ENCODE results near the gene ABCD1. TPM values are rescaled to one million over a fixed set of nuclear protein-coding genes. Genes with fewer than 3 reads are reported as not detected.

The ABCD1 gene
- total RNA-seq, 1 experiment from 2014 or later: 86.6 TPM

DNA sequence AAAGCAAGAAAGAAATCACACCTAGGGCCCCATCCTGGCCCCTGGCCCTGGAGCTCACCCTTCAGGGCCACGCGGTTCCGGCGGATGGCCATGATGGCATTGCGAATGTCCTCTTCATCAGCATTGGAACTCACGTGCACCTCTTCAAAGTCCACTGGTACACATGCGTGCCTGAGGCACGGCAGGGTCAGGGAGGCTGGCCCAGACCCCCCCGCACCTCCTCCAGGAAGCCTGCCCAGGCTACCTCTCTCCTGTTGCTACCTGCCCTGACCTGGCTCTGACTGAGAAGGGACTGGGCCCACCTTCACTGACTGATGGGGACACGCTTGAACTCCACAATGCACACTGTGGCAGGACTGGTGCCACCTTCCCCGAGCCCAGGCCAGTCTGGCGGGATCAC lies 65.0 kb downstream of the ABCD1 start:
- POLR2A ChIA-PET: no interaction called here
- no peak for TF ChIP-seq SIN3A (IDR thresholded peaks at IDR 0.05; ENCODE audit: borderline replicate concordance, insufficient read depth, low read depth, low read length)
- TF ChIP-seq, protein P1, sequence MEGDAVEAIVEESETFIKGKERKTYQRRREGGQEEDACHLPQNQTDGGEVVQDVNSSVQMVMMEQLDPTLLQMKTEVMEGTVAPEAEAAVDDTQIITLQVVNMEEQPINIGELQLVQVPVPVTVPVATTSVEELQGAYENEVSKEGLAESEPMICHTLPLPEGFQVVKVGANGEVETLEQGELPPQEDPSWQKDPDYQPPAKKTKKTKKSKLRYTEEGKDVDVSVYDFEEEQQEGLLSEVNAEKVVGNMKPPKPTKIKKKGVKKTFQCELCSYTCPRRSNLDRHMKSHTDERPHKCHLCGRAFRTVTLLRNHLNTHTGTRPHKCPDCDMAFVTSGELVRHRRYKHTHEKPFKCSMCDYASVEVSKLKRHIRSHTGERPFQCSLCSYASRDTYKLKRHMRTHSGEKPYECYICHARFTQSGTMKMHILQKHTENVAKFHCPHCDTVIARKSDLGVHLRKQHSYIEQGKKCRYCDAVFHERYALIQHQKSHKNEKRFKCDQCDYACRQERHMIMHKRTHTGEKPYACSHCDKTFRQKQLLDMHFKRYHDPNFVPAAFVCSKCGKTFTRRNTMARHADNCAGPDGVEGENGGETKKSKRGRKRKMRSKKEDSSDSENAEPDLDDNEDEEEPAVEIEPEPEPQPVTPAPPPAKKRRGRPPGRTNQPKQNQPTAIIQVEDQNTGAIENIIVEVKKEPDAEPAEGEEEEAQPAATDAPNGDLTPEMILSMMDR (IDR thresholded peaks at IDR 0.05): no peak
- TF ChIP-seq, protein P2, sequence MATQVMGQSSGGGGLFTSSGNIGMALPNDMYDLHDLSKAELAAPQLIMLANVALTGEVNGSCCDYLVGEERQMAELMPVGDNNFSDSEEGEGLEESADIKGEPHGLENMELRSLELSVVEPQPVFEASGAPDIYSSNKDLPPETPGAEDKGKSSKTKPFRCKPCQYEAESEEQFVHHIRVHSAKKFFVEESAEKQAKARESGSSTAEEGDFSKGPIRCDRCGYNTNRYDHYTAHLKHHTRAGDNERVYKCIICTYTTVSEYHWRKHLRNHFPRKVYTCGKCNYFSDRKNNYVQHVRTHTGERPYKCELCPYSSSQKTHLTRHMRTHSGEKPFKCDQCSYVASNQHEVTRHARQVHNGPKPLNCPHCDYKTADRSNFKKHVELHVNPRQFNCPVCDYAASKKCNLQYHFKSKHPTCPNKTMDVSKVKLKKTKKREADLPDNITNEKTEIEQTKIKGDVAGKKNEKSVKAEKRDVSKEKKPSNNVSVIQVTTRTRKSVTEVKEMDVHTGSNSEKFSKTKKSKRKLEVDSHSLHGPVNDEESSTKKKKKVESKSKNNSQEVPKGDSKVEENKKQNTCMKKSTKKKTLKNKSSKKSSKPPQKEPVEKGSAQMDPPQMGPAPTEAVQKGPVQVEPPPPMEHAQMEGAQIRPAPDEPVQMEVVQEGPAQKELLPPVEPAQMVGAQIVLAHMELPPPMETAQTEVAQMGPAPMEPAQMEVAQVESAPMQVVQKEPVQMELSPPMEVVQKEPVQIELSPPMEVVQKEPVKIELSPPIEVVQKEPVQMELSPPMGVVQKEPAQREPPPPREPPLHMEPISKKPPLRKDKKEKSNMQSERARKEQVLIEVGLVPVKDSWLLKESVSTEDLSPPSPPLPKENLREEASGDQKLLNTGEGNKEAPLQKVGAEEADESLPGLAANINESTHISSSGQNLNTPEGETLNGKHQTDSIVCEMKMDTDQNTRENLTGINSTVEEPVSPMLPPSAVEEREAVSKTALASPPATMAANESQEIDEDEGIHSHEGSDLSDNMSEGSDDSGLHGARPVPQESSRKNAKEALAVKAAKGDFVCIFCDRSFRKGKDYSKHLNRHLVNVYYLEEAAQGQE (IDR thresholded peaks at IDR 0.05; ENCODE audit: insufficient read depth in 1 of 2, low read depth in 2 of 2, low read length in 1 of 2): no peak
- no peak for TF ChIP-seq TCF7L2 (IDR thresholded peaks at IDR 0.05; ENCODE audit: low read depth, low read length)
- CTCF ChIA-PET: no interaction called here

DNA sequence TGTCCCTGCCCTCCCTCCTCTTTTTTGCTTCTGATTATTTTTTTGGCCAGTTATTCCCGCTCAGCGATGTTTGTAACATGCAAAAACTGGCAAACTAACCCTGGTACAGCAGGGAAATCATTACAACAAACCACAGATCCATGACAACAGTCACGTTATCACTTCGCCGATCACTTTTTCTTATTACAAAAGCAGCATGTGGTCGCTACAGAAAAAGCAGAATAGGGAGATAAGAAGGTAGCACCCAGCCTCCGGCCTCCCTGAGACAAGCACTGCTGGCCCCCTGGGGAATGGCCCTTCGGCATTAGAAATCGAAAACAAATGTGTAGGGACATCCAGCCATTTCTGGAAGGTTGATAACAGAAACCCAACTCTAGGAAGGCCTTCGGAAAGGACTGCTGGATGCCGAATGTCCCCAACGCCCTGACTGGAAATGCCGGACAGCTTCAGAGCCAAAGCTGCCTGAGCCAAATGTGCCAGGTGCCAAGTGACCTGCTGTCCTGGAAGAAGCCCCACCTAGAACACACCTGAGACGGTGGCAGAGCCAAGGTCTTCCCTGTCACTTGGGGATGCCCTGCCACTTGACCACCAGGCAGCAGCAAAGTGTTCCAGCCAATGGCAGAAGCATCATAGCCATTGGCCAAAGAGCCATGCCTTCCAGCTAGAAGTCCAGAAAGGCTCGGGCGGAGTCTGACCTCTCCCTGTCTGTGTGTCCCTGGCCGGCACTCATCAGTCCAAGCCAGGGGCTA lies 66.6 kb downstream of the ABCD1 start:
- peaks cover 3% of the 10 kb centered on the region for H3K36me3 ChIP-seq (ENCODE audit: control insufficient read depth, insufficient read depth, low read length)
- peaks cover 22% of the 10 kb centered on the region for H3K4me1 ChIP-seq (ENCODE audit: control insufficient read depth, insufficient read depth, low read length)
- no peak for DNase-seq (ENCODE audit: low read depth, low spot score)
- no peak for TF ChIP-seq TCF7L2 (IDR thresholded peaks at IDR 0.05; ENCODE audit: low read depth, low read length)
- TF ChIP-seq, protein P2 (IDR thresholded peaks at IDR 0.05; ENCODE audit: insufficient read depth in 1 of 2, low read depth in 2 of 2, low read length in 1 of 2): no peak
- TF ChIP-seq, protein P1 (IDR thresholded peaks at IDR 0.05): no peak
- no peak for TF ChIP-seq POLR2AphosphoS5 (IDR thresholded peaks at IDR 0.05; ENCODE audit: low read depth, low read length)
- no peak for TF ChIP-seq SIN3A (IDR thresholded peaks at IDR 0.05; ENCODE audit: borderline replicate concordance, insufficient read depth, low read depth, low read length)
- no peaks in the 10 kb centered on the region for H3K9me3 ChIP-seq (ENCODE audit: control insufficient read depth, insufficient read depth, low read depth, low read length)
- no peak for ATAC-seq
- H3K4me3 ChIP-seq (ENCODE audit: low read depth in 2 of 2, low read length in 2 of 2): no peak overlapping the region
- no TSS peak for BruUV-seq (replicated peaks)
- intact Hi-C loops (cut with micrococcal nuclease; ENCODE audit: unreplicated experiment): no loop called here
- POLR2A ChIA-PET: no interaction called here
- H3K27me3 ChIP-seq (ENCODE audit: control insufficient read depth, insufficient read depth, low read length): no peaks in the 10 kb centered on the region
- CTCF ChIA-PET: no interaction called here
- H3K27ac ChIP-seq (ENCODE audit: low read length): no peak overlapping the region
- in situ Hi-C loops (cut with HindIII; ENCODE audit: low pct_unique_long_range_greater_than_20kb, low sequenced_read_pairs): no loop called here

More for the DNA sequence above, 65.0 kb downstream of the ABCD1 start:
- ATAC-seq (no peak), DNase-seq (ENCODE audit: low read depth, low spot score) (no peak)
- Histone ChIP-seq H3K36me3 (ENCODE audit: control insufficient read depth, insufficient read depth, low read length) (no peaks in the 10 kb centered on the region; the same call in none of the 2 replicates), H3K4me3 (ENCODE audit: low read depth in 2 of 2, low read length in 2 of 2) (no peak overlapping the region), H3K4me1 (ENCODE audit: control insufficient read depth, insufficient read depth, low read length) (peaks cover 11% of the 10 kb centered on the region), H3K27me3 (ENCODE audit: control insufficient read depth, insufficient read depth, low read length) (no peaks in the 10 kb centered on the region), H3K27ac (ENCODE audit: low read length) (no peak overlapping the region), H3K9me3 (ENCODE audit: control insufficient read depth, insufficient read depth, low read depth, low read length) (no peaks in the 10 kb centered on the region)
- in situ Hi-C loops (cut with HindIII; ENCODE audit: low pct_unique_long_range_greater_than_20kb, low sequenced_read_pairs): no loop called here
- no TSS peak for BruUV-seq (replicated peaks)
- intact Hi-C loops (cut with micrococcal nuclease; ENCODE audit: unreplicated experiment): no loop called here

Measured in Panc1 (cell line).